Esophagus muscularis mucosa (tissue), 3 donors: ENCODE measurements around the gene STRN3.

Experiments
- POLR2A ChIP-seq: fragments of 450-650 bp; IDR thresholded peaks from one replicate; pipeline ENCODE4 v1.6.1; 2017; ENCODE audit warnings: antibody characterized with exemption, moderate library complexity, mild to moderate bottlenecking, low read depth
- TF ChIP-seq, protein P1 (sequence below), 3 experiments: fragments of 200-600 bp in 2 of 3; fragments of 450-650 bp in 1 of 3; sonication (generic) in 2 of 3; IDR thresholded peaks; one replicate each; pipeline ENCODE4 v1.5.1; 2017 to 2019; ENCODE audit warnings: antibody characterized with exemption in 3 of 3, mild to moderate bottlenecking in 2 of 3, moderate library complexity in 1 of 3

DNA sequence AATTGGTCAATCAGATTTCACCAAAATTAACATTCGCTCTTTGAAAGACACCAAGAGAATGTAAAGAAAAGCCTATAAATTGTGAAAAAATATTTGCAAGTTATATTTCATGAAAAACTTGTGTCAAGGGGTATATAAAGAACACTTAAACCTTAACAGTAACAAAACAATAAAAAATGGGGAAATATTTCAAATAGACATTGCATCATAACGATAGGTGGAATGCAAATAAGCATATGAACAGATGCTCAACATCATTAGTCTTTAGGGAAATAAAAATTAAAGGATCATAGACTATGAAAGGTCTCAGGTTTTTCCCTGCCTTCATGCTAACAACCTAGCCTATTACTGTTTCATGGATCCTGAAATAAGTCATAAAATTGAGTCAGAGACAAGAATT lies 87.6 kb downstream of the STRN3 start:
- TF ChIP-seq POLR2A: no peak
- TF ChIP-seq, protein P1, sequence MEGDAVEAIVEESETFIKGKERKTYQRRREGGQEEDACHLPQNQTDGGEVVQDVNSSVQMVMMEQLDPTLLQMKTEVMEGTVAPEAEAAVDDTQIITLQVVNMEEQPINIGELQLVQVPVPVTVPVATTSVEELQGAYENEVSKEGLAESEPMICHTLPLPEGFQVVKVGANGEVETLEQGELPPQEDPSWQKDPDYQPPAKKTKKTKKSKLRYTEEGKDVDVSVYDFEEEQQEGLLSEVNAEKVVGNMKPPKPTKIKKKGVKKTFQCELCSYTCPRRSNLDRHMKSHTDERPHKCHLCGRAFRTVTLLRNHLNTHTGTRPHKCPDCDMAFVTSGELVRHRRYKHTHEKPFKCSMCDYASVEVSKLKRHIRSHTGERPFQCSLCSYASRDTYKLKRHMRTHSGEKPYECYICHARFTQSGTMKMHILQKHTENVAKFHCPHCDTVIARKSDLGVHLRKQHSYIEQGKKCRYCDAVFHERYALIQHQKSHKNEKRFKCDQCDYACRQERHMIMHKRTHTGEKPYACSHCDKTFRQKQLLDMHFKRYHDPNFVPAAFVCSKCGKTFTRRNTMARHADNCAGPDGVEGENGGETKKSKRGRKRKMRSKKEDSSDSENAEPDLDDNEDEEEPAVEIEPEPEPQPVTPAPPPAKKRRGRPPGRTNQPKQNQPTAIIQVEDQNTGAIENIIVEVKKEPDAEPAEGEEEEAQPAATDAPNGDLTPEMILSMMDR (IDR thresholded peaks at IDR 0.05): no peak
